PC-3 (cell line): Measurements from ENCODE around the gene COL2A1. TPM values are rescaled to one million over a fixed set of nuclear protein-coding genes. Genes with fewer than 3 reads are reported as not detected.

Source experiments
- ATAC-seq: fragments of 200-7000 bp; cut with Tn5 transposase; 2 replicates; pipeline ENCODE4 v1.9.1; 2020; ENCODE audit warnings: mild to moderate bottlenecking, moderate library complexity
- BruUV-seq: library from RNA; stranded (reverse); fragments of 400-500 nt; replicated peaks from 2 replicates; lab custom pipeline; 2021; lab: Mats Ljungman, UMichigan
- CTCF ChIA-PET: fragments of 300-600 bp; sonication (Branson Sonifier 250); formaldehyde crosslinking; loops from one replicate; lab custom pipeline; 2022; ENCODE audit warnings: antibody characterized with exemption; lab: Charles Lee
- POLR2A ChIA-PET: fragments of 300-600 bp; sonication (Branson Sonifier 250); formaldehyde crosslinking; loops from one replicate; lab custom pipeline; 2022; ENCODE audit warnings: antibody characterized with exemption; ENCODE audit not compliant: unreplicated experiment; lab: Charles Lee
- DNase-seq: peaks from one replicate; pipeline ENCODE4 v3.0.0-alpha.2; 2015
- H2AFZ ChIP-seq: fragments of 300-600 bp; sonication (generic); 2 replicates; pipeline ENCODE4 v1.6.0; 2016; ENCODE audit warnings: antibody characterized with exemption, low read length
- H3F3A ChIP-seq: fragments of 300-600 bp; sonication (generic); one replicate; pipeline ENCODE4 v1.6.0; 2017; ENCODE audit warnings: antibody characterized with exemption, low read length, control low read depth, mild to moderate bottlenecking; ENCODE audit not compliant: unreplicated experiment
- H3K27ac ChIP-seq: fragments of 300-600 bp; sonication (generic); 2 replicates; pipeline ENCODE4 v1.5.1; 2016; ENCODE audit warnings: mild to moderate bottlenecking, low read length
- H3K27me3 ChIP-seq: fragments of 300-600 bp; sonication (generic); 2 replicates; pipeline ENCODE4 v1.6.1; 2016; ENCODE audit warnings: low read length, mixed read lengths
- H3K36me3 ChIP-seq: fragments of 300-600 bp; sonication (generic); 2 replicates; pipeline ENCODE4 v1.6.1; 2016; ENCODE audit warnings: low read depth, mixed run types, low read length, mixed read lengths
- H3K4me1 ChIP-seq: fragments of 300-600 bp; sonication (generic); 2 replicates; pipeline ENCODE4 v1.5.1; 2016; ENCODE audit warnings: low read length; ENCODE audit not compliant: insufficient read depth
- H3K4me2 ChIP-seq: fragments of 300-600 bp; sonication (generic); 2 replicates; pipeline ENCODE4 v1.6.0; 2016; ENCODE audit warnings: low read length
- H3K4me3 ChIP-seq: fragments of 300-600 bp; sonication (generic); 2 replicates; pipeline ENCODE4 v1.5.1; 2016; ENCODE audit warnings: mild to moderate bottlenecking, low read length, mixed read lengths
- H3K79me2 ChIP-seq: fragments of 300-600 bp; sonication (generic); 2 replicates; pipeline ENCODE4 v1.6.1; 2017; ENCODE audit warnings: low read length, mixed read lengths
- H3K9ac ChIP-seq: fragments of 300-600 bp; sonication (generic); 2 replicates; pipeline ENCODE4 v1.6.0; 2016; ENCODE audit warnings: mild to moderate bottlenecking, low read length
- H3K9me2 ChIP-seq: fragments of 300-600 bp; sonication (generic); replicated peaks from 2 replicates; pipeline ENCODE4 v1.6.1; 2016; ENCODE audit warnings: mixed run types, low read length, mixed read lengths
- H3K9me3 ChIP-seq: fragments of 300-600 bp; sonication (generic); 2 replicates; pipeline ENCODE4 v1.6.1; 2016; ENCODE audit warnings: low read length, mixed read lengths
- H4K20me1 ChIP-seq: fragments of 300-600 bp; sonication (generic); 2 replicates; pipeline ENCODE4 v1.6.1; 2016; ENCODE audit warnings: low read length, mixed read lengths
- CTCF ChIP-seq: fragments of 300-600 bp; sonication (generic); conservative IDR thresholded peaks from 2 replicates; pipeline ENCODE4 v1.5.1; 2017; ENCODE audit warnings: antibody characterized with exemption, low read depth, mild to moderate bottlenecking, low read length
- EZH2 ChIP-seq: fragments of 300-600 bp; sonication (generic); IDR thresholded peaks from one replicate; pipeline ENCODE4 v1.6.1; 2017; ENCODE audit warnings: antibody characterized with exemption, mild to moderate bottlenecking, low read length; ENCODE audit not compliant: unreplicated experiment
- EZH2phosphoT487 ChIP-seq: fragments of 300-600 bp; sonication (generic); IDR thresholded peaks from 2 replicates; pipeline ENCODE4 v1.6.1; 2018; ENCODE audit warnings: mild to moderate bottlenecking, antibody characterized with exemption, low read length, borderline replicate concordance
- intact Hi-C: fragments of 100-400 bp; cut with micrococcal nuclease; formaldehyde crosslinking; loops from 2 replicates; pipeline ENCODE4 v1.9.0; 2023
- total RNA-seq: library from RNA; depleted of rRNA; stranded (reverse); fragments of >200 nt; gene quantifications from 2 replicates; pipeline ENCODE4 v1.2.3, GENCODE V29; 2014

The COL2A1 gene
- total RNA-seq, 1 experiment from 2014 or later: 6.7 TPM

- ATAC-seq (no peak), DNase-seq (no peak)
- Histone ChIP-seq H3K9me2 (no peaks in the 10 kb centered on the region), H3F3A (no peaks in the 10 kb centered on the region), H3K27ac (no peak overlapping the region), H3K36me3 (no peaks in the 10 kb centered on the region), H2AFZ (no peak overlapping the region), H3K79me2 (no peaks in the 10 kb centered on the region), H3K27me3 (peaks cover 13% of the 10 kb centered on the region), H4K20me1 (no peaks in the 10 kb centered on the region), H3K9ac (no peak overlapping the region), H3K4me1 (peaks cover 11% of the 10 kb centered on the region), H3K4me3 (no peak overlapping the region), H3K9me3 (no peaks in the 10 kb centered on the region), H3K4me2 (no peak overlapping the region)
- BruUV-seq: no TSS peak
- TF ChIP-seq EZH2 (no peak), EZH2phosphoT487 (no peak), CTCF (no peak)
- CTCF ChIA-PET: interaction anchor here (0.7 kb wide), 1 partner anchor 14 kb away, joined by 5 read pairs; no protein-coding TSS in a partner anchor
- intact Hi-C loops: no loop called here
- POLR2A ChIA-PET: no interaction called here
Observed at GRCh38 chr12:47935184-47935583, 69.1 kb downstream of the COL2A1 start.

DNA sequence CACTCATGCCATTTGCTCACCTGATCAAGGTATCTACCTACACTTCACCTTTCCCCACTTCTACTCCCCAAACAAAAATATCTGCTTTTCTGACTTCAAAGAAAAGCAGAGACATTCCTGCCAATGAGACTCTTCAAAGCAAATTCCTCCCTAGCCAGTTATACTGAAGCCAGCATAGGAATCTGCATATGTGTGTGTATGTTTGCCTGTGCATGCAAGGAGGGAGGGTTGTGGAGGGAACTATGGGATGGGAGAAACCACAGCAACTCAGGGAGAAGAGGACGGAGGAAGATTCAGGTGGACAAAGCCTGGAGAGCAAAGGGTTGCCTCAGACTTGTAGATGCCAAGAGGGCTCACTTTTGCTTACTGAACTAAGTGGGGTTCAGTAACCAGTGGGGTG is 73.1 kb downstream of the COL2A1 start:
- ChIA-PET POLR2A (no interaction called here), CTCF (no interaction called here)
- ATAC-seq (no peak), DNase-seq (no peak)
- Histone ChIP-seq H3K9me2 (no peaks in the 10 kb centered on the region), H3K9ac (no peak overlapping the region), H4K20me1 (no peaks in the 10 kb centered on the region), H3K36me3 (no peaks in the 10 kb centered on the region), H3F3A (no peaks in the 10 kb centered on the region), H2AFZ (no peak overlapping the region), H3K27ac (no peak overlapping the region), H3K79me2 (no peaks in the 10 kb centered on the region), H3K4me3 (no peak overlapping the region), H3K4me2 (no peak overlapping the region), H3K27me3 (peaks cover 52% of the 10 kb centered on the region), H3K4me1 (no peaks in the 10 kb centered on the region), H3K9me3 (no peaks in the 10 kb centered on the region)
- no TSS peak for BruUV-seq
- no peak for TF ChIP-seq EZH2phosphoT487
- TF ChIP-seq CTCF: no peak
- no peak for TF ChIP-seq EZH2
- intact Hi-C loops: no loop called here

DNA sequence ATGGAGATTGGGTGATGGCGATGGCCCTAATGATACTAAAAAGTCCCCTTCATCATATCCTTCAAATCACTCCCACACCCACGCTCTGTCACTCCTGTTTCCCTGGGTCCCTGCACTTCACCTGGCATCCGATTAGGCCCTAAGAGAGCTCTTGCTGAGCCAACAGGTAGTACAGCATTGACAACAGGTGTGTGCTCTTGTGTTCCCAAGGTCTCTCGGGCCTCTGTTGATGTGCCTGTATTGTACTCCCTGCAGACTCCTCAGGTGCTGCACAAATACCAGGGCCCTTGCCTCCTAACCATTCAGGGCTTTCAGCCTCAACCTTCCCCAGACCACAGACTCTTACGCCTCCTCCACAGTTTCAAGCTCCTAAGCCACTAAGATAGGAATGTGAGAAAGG is 73.6 kb downstream of the COL2A1 start:
- TF ChIP-seq EZH2phosphoT487 (no peak), EZH2 (no peak), CTCF (no peak)
- no TSS peak for BruUV-seq
- POLR2A ChIA-PET: no interaction called here

More for the DNA sequence above, 73.6 kb downstream of the COL2A1 start:
- H3K4me3 ChIP-seq: no peak overlapping the region
- H3K36me3 ChIP-seq: no peaks in the 10 kb centered on the region
- no peaks in the 10 kb centered on the region for H3K9me3 ChIP-seq
- no peak for ATAC-seq
- no peaks in the 10 kb centered on the region for H3K79me2 ChIP-seq
- H4K20me1 ChIP-seq: no peaks in the 10 kb centered on the region
- intact Hi-C loops: no loop called here
- CTCF ChIA-PET: no interaction called here
- H3K27ac ChIP-seq: no peak overlapping the region
- peaks cover 57% of the 10 kb centered on the region for H3K27me3 ChIP-seq
- H3K4me2 ChIP-seq: no peak overlapping the region
- H2AFZ ChIP-seq: no peak overlapping the region
- H3F3A ChIP-seq: no peaks in the 10 kb centered on the region
- no peaks in the 10 kb centered on the region for H3K4me1 ChIP-seq
- H3K9me2 ChIP-seq: no peaks in the 10 kb centered on the region
- DNase-seq: no peak
- no peak overlapping the region for H3K9ac ChIP-seq
